Stimulated activated CD8-positive, alpha-beta memory T cell treated with anti-CD3 and anti-CD28 coated beads, Interleukin-7, amount 100 ng/mL, for 24 hours (primary cell): ENCODE results near the gene GPR137.

ENCODE experiments used
- DNase-seq: peaks from one replicate; pipeline ENCODE4 v3.0.0-alpha.2; 2020; ENCODE audit warnings: low read depth

The GPR137 gene

GRCh38 chr11:64287676-64288352, 2.2 kb downstream of the GPR137 start:
- no peak for DNase-seq

GRCh38 chr11:64288353-64288750, 2.7 kb downstream of the GPR137 start:
- no peak for DNase-seq

GRCh38 chr11:64289002-64289564, 3.4 kb downstream of the GPR137 start:
- no peak for DNase-seq

- no peak for DNase-seq
These were observed 5.0 kb downstream of the GPR137 start for GRCh38 chr11:64290352-64291261.

- no peak for DNase-seq
These were observed 5.7 kb downstream of the GPR137 start, which contains the start of gene KCNK4 for GRCh38 chr11:64291262-64291751. KCNK4 (plus strand) TSS chr11:64291302; CDS start chr11:64293019, 1,717 bp downstream.

- no peak for DNase-seq
These were observed 6.3 kb downstream of the GPR137 start for GRCh38 chr11:64291752-64292459.

GRCh38 chr11:64292460-64293254, 7.0 kb downstream of the GPR137 start:
- DNase-seq: no peak

GRCh38 chr11:64294774-64295173, 9.1 kb downstream of the GPR137 start:
- no peak for DNase-seq

GRCh38 chr11:64295760-64296159, 10.1 kb downstream of the GPR137 start:
- DNase-seq: no peak

- no peak for DNase-seq
These were observed 10.6 kb downstream of the GPR137 start for GRCh38 chr11:64296236-64296635.

- no peak for DNase-seq
These were observed 11.4 kb downstream of the GPR137 start for GRCh38 chr11:64296830-64297698.

GRCh38 chr11:64297699-64298358, 12.2 kb downstream of the GPR137 start:
- DNase-seq: no peak

- no peak for DNase-seq
These were observed 13.6 kb downstream of the GPR137 start for GRCh38 chr11:64298966-64299846.

GRCh38 chr11:64299847-64300648, 14.4 kb downstream of the GPR137 start, which contains the start of gene CATSPERZ:
CATSPERZ (plus strand) TSS chr11:64300358; CDS start chr11:64300411, 53 bp downstream.
- no peak for DNase-seq

- DNase-seq: no peak
These were observed 17.7 kb downstream of the GPR137 start for GRCh38 chr11:64303109-64304031.

- DNase-seq: no peak
These were observed 18.3 kb downstream of the GPR137 start for GRCh38 chr11:64304032-64304315.
